ENCODE measurements around the gene PRKCE. TPM values are rescaled to one million over a fixed set of nuclear protein-coding genes. Genes with fewer than 3 reads are reported as not detected.

The PRKCE gene
- polyA plus RNA-seq, 1 of the 3 experiments (the other 2 are of a cell fraction), result 16.3 TPM

DNA sequence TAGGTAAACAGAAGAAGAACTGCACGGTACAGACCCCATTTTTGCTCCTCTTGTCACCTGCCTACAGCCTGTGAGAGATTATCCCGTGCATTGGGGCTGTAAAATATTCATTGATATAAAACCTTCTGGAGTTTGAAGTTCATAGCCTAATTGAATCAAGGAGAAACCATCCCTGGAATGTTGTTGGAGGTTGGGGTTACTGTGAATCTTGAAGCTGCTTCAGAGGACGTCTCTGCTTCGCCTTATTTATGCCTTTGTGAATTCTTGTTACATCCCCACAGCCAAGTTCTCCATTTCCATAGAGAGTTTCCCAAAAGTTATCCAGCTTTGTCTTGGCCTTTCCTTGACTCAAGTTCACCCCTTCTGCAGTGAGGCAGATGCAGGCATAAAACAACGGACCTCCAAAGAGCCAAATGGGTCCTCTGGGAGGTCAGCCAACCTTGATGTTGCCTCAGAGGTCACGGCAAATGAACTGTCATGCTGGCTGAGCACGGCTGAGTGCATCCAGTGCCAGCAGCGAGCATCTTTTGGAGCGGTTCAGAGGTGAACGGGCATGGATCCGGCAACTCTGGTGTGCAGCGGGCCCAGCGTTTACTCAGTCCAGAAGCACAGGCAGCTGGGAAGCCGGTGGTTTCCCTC, 317.6 kb downstream of the PRKCE start:
- Histone ChIP-seq H3K4me3 (ENCODE audit: low read depth in 2 of 2, low read length in 1 of 2) (no peak overlapping the region), H4K20me1 (ENCODE audit: insufficient read depth) (no peaks in the 10 kb centered on the region), H3F3A (replicated peaks; ENCODE audit: insufficient read depth) (peaks cover 17% of the 10 kb centered on the region), H3K4me2 (no peak overlapping the region), H3K9me2 (no peaks in the 10 kb centered on the region), H3K27me3 (ENCODE audit: insufficient read depth) (no peaks in the 10 kb centered on the region), H3K4me1 (ENCODE audit: control insufficient read depth in 1 of 2, insufficient read depth in 2 of 2, low read depth in 1 of 2, low read length in 1 of 2) (peaks cover 15 to 28% of the 10 kb centered on the region in 2 experiments), H3K27ac (ENCODE audit: low read depth in 2 of 2, low read length in 1 of 2) (no peak overlapping the region), H3K9me3 (no peaks in the 10 kb centered on the region), H3K36me3 (replicated peaks in 1 of 2; ENCODE audit: control insufficient read depth in 1 of 2, insufficient read depth in 2 of 2, low read length in 1 of 2) (no peaks in the 10 kb centered on the region), H3K9ac (no peak overlapping the region), H2AFZ (ENCODE audit: low read depth) (no peak overlapping the region), H3K79me2 (ENCODE audit: insufficient read depth) (no peaks in the 10 kb centered on the region)
- ChIA-PET POLR2A (no interaction called here), CTCF (interaction anchor here (1.0 to 1.4 kb wide), 2 partner anchors 33 to 42 kb away, joined by 3 to 4 read pairs; no protein-coding TSS in a partner anchor)
- no peak for TF ChIP-seq YY1 (IDR thresholded peaks at IDR 0.05; ENCODE audit: low read depth)
- no peak for TF ChIP-seq NRF1 (IDR thresholded peaks at IDR 0.05; ENCODE audit: low read depth, low read length)
- DNase-seq, result no peak
- WGBS (ENCODE audit: low lambda C conversion rate), result 87% methylated on average over 14 of the region's 14 CpGs

DNA sequence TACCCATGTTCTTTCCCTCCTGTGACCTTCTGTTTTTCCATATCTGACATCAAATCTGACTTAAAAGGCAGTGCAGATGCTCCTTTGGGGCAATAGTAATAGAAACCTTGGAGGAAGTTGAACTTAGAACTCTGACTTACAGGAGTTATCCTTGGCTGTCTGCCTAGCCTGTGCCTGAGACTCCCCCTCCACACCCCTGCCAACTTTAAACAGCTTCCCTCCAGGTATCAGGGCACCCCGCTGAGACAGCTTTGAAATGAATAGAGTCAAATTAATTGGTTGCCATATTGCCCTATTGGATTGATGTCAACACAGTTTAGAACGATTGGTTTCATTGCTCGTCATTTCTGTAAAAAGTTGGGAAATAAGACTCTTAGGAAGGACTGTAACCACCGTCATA, 322.0 kb downstream of the PRKCE start:
- no peak overlapping the region for H3K9ac ChIP-seq
- no peak overlapping the region for H3K27ac ChIP-seq (ENCODE audit: low read depth in 2 of 2, low read length in 1 of 2)
- no peak for TF ChIP-seq TEAD4 (IDR thresholded peaks at IDR 0.05; ENCODE audit: borderline replicate concordance, insufficient read depth)
- TF ChIP-seq, protein P1, sequence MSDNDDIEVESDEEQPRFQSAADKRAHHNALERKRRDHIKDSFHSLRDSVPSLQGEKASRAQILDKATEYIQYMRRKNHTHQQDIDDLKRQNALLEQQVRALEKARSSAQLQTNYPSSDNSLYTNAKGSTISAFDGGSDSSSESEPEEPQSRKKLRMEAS (IDR thresholded peaks at IDR 0.05; ENCODE audit: low read depth), result no peak
- TF ChIP-seq, protein P2, sequence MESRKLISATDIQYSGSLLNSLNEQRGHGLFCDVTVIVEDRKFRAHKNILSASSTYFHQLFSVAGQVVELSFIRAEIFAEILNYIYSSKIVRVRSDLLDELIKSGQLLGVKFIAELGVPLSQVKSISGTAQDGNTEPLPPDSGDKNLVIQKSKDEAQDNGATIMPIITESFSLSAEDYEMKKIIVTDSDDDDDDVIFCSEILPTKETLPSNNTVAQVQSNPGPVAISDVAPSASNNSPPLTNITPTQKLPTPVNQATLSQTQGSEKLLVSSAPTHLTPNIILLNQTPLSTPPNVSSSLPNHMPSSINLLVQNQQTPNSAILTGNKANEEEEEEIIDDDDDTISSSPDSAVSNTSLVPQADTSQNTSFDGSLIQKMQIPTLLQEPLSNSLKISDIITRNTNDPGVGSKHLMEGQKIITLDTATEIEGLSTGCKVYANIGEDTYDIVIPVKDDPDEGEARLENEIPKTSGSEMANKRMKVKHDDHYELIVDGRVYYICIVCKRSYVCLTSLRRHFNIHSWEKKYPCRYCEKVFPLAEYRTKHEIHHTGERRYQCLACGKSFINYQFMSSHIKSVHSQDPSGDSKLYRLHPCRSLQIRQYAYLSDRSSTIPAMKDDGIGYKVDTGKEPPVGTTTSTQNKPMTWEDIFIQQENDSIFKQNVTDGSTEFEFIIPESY (IDR thresholded peaks at IDR 0.05; ENCODE audit: borderline replicate concordance, low read depth), result no peak
- no peak for TF ChIP-seq EZH2phosphoT487 (IDR thresholded peaks at IDR 0.05; ENCODE audit: borderline replicate concordance, low read depth)
- TF ChIP-seq RFX5 (IDR thresholded peaks at IDR 0.05; ENCODE audit: low read length), result no peak
- H3K79me2 ChIP-seq (ENCODE audit: insufficient read depth), result no peaks in the 10 kb centered on the region
- no peak overlapping the region for H2AFZ ChIP-seq (ENCODE audit: low read depth)
- no peaks in the 10 kb centered on the region for H4K20me1 ChIP-seq (ENCODE audit: insufficient read depth)
- H3F3A ChIP-seq (replicated peaks; ENCODE audit: insufficient read depth), result no peaks in the 10 kb centered on the region
- ChIA-PET CTCF (no interaction called here), POLR2A (no interaction called here)
- no peaks in the 10 kb centered on the region for H3K36me3 ChIP-seq (replicated peaks in 1 of 2; ENCODE audit: control insufficient read depth in 1 of 2, insufficient read depth in 2 of 2, low read length in 1 of 2)
- H3K9me3 ChIP-seq, result no peaks in the 10 kb centered on the region
- WGBS (ENCODE audit: low lambda C conversion rate), result 87% methylated on average over 4 of the region's 4 CpGs
- DNase-seq, result no peak
- H3K4me1 ChIP-seq (ENCODE audit: control insufficient read depth in 1 of 2, insufficient read depth in 2 of 2, low read depth in 1 of 2, low read length in 1 of 2), result peaks cover 0 to 3% of the 10 kb centered on the region in 2 experiments; a peak in 2 of 4 replicates
- no peaks in the 10 kb centered on the region for H3K9me2 ChIP-seq
- H3K4me3 ChIP-seq (ENCODE audit: low read depth in 2 of 2, low read length in 1 of 2), result no peak overlapping the region
- H3K27me3 ChIP-seq (ENCODE audit: insufficient read depth), result no peaks in the 10 kb centered on the region
- no peak overlapping the region for H3K4me2 ChIP-seq

DNA sequence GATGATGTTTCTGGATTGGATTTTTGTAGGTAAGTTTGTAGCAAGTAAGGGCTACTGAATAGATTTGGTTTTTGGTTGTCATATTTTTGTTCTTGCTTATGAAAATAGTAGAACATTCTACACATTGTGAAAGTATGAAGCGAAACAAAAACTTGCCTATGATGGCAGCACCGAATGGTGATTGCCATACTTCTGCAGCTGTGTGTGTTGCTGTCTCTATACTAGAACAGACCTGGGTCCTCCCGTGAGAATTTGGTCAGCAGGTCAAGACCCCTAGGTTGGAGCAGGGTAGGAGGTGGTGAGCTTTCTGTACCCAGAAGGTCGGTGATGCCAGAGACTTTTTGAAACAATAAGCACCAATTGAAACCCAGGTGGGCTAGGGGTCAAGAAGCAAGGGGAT, 322.6 kb downstream of the PRKCE start:
- Histone ChIP-seq H3K9me2 (no peaks in the 10 kb centered on the region), H3F3A (replicated peaks; ENCODE audit: insufficient read depth) (no peaks in the 10 kb centered on the region), H3K79me2 (ENCODE audit: insufficient read depth) (no peaks in the 10 kb centered on the region), H3K27ac (ENCODE audit: low read depth in 2 of 2, low read length in 1 of 2) (no peak overlapping the region), H3K9me3 (no peaks in the 10 kb centered on the region), H2AFZ (ENCODE audit: low read depth) (no peak overlapping the region), H3K4me1 (ENCODE audit: control insufficient read depth in 1 of 2, insufficient read depth in 2 of 2, low read depth in 1 of 2, low read length in 1 of 2) (peaks cover 0 to 3% of the 10 kb centered on the region in 2 experiments; a peak in 2 of 4 replicates), H4K20me1 (ENCODE audit: insufficient read depth) (no peaks in the 10 kb centered on the region), H3K4me2 (no peak overlapping the region), H3K36me3 (replicated peaks in 1 of 2; ENCODE audit: control insufficient read depth in 1 of 2, insufficient read depth in 2 of 2, low read length in 1 of 2) (no peaks in the 10 kb centered on the region), H3K9ac (no peak overlapping the region), H3K4me3 (ENCODE audit: low read depth in 2 of 2, low read length in 1 of 2) (no peak overlapping the region), H3K27me3 (ENCODE audit: insufficient read depth) (no peaks in the 10 kb centered on the region)
- ChIA-PET POLR2A (no interaction called here), CTCF (interaction anchor here (0.5 kb wide), 1 partner anchor 8 kb away, joined by 3 read pairs; no protein-coding TSS in a partner anchor)
- 89% methylated on average over 4 of the region's 4 CpGs for WGBS (ENCODE audit: low lambda C conversion rate)
- DNase-seq, result no peak
- TF ChIP-seq SMC3 (IDR thresholded peaks at IDR 0.05; ENCODE audit: low read depth, low read length) (no peak), NFIC (IDR thresholded peaks at IDR 0.05; ENCODE audit: borderline replicate concordance) (no peak), GATA2 (CRISPR knock-in tag; IDR thresholded peaks at IDR 0.05) (no peak), NRF1 (IDR thresholded peaks at IDR 0.05; ENCODE audit: low read depth, low read length) (no peak), TCF12 (IDR thresholded peaks at IDR 0.05) (no peak), FOXM1 (IDR thresholded peaks at IDR 0.05; ENCODE audit: low read depth) (no peak), JUND (IDR thresholded peaks at IDR 0.05) (no peak), POLR2AphosphoS5 (IDR thresholded peaks at IDR 0.05; ENCODE audit: low read depth, low read length) (no peak)
- TF ChIP-seq, protein P3, sequence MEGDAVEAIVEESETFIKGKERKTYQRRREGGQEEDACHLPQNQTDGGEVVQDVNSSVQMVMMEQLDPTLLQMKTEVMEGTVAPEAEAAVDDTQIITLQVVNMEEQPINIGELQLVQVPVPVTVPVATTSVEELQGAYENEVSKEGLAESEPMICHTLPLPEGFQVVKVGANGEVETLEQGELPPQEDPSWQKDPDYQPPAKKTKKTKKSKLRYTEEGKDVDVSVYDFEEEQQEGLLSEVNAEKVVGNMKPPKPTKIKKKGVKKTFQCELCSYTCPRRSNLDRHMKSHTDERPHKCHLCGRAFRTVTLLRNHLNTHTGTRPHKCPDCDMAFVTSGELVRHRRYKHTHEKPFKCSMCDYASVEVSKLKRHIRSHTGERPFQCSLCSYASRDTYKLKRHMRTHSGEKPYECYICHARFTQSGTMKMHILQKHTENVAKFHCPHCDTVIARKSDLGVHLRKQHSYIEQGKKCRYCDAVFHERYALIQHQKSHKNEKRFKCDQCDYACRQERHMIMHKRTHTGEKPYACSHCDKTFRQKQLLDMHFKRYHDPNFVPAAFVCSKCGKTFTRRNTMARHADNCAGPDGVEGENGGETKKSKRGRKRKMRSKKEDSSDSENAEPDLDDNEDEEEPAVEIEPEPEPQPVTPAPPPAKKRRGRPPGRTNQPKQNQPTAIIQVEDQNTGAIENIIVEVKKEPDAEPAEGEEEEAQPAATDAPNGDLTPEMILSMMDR (IDR thresholded peaks at IDR 0.05), result no peak
- TF ChIP-seq, protein P4, sequence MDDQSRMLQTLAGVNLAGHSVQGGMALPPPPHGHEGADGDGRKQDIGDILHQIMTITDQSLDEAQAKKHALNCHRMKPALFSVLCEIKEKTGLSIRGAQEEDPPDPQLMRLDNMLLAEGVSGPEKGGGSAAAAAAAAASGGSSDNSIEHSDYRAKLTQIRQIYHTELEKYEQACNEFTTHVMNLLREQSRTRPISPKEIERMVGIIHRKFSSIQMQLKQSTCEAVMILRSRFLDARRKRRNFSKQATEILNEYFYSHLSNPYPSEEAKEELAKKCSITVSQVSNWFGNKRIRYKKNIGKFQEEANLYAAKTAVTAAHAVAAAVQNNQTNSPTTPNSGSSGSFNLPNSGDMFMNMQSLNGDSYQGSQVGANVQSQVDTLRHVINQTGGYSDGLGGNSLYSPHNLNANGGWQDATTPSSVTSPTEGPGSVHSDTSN (IDR thresholded peaks at IDR 0.05), result no peak
- TF ChIP-seq, protein P5, sequence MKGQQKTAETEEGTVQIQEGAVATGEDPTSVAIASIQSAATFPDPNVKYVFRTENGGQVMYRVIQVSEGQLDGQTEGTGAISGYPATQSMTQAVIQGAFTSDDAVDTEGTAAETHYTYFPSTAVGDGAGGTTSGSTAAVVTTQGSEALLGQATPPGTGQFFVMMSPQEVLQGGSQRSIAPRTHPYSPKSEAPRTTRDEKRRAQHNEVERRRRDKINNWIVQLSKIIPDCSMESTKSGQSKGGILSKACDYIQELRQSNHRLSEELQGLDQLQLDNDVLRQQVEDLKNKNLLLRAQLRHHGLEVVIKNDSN (IDR thresholded peaks at IDR 0.05; ENCODE audit: borderline replicate concordance, low read depth), result no peak

Data from SK-N-SH (cell line).